AG09309 (cell line): ENCODE data around the gene CTF1.

ENCODE experiments used
- DNase-seq: peaks from one replicate; pipeline ENCODE4 v3.0.0-alpha.2; 2010; ENCODE audit warnings: low read depth
- H3K4me3 ChIP-seq: 2 replicates; pipeline ENCODE4 v1.5.1; 2011; ENCODE audit warnings: mild to moderate bottlenecking, low read depth, low read length, moderate library complexity; ENCODE audit not compliant: control insufficient read depth
- TF ChIP-seq, protein P1 (sequence below): IDR thresholded peaks from 2 replicates; pipeline ENCODE4 v1.5.1; 2011; ENCODE audit warnings: mild to moderate bottlenecking, low read depth, low read length, inconsistent platforms; ENCODE audit not compliant: insufficient read depth, control insufficient read depth; ENCODE audit errors: missing control alignments

Gene CTF1

GRCh38 chr16:30866031-30866430 lies 30.4 kb upstream of the CTF1 start:
- DNase-seq: no peak
- TF ChIP-seq, protein P1, sequence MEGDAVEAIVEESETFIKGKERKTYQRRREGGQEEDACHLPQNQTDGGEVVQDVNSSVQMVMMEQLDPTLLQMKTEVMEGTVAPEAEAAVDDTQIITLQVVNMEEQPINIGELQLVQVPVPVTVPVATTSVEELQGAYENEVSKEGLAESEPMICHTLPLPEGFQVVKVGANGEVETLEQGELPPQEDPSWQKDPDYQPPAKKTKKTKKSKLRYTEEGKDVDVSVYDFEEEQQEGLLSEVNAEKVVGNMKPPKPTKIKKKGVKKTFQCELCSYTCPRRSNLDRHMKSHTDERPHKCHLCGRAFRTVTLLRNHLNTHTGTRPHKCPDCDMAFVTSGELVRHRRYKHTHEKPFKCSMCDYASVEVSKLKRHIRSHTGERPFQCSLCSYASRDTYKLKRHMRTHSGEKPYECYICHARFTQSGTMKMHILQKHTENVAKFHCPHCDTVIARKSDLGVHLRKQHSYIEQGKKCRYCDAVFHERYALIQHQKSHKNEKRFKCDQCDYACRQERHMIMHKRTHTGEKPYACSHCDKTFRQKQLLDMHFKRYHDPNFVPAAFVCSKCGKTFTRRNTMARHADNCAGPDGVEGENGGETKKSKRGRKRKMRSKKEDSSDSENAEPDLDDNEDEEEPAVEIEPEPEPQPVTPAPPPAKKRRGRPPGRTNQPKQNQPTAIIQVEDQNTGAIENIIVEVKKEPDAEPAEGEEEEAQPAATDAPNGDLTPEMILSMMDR: no peak
- H3K4me3 ChIP-seq: no peak overlapping the region

DNA sequence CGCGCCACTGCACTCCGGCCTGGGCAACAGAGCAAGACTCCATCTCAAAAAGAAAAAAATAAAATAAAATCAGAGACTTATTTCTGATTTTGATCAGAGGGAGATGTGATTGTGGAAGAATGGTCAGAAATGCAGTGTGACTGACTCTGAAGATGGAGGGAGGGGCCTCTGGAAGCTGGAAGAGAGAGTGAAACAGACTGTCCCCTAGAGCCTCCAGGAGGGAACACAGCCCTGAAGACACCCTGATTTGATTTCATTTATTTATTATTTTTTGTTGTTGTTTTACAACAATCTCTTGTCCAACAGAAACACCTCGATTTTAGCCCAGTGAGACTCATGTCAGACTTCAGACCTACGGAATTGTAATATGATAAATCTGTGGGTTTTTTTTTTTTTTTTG lies 28.7 kb upstream of the CTF1 start:
- no peak for DNase-seq
- H3K4me3 ChIP-seq: no peak overlapping the region
- TF ChIP-seq, protein P1: peak; percentile 32

GRCh38 chr16:30870904-30871303 lies 25.5 kb upstream of the CTF1 start:
- TF ChIP-seq, protein P1: no peak
- no peak for DNase-seq
- no peak overlapping the region for H3K4me3 ChIP-seq

DNA sequence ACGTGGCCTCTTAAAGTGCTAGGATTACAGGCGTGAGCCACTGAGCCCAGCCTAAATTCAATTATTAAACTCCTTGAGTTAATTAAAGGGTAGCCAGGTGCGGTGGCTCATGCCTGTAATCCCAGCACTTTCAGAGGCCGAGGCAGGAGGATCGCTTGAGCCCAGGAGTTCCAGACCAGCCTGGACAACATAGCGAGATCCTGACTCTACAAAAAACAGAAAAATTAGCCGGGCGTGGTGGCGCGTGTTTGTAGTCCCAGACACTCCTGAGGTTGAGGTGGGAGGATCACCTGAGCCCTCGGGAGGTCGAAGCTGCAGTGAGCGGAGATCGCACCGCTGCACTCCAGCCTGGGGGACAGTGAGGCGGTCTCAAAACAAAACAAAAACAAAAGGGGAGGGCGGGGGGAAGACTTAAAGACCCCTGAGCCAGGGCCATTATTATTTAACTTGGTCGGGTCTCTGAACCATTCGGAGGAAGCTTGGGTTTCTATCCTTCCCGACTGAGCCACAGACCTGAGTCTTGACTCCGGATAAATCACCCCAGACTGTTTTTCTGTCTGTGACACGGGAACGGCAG lies 22.1 kb upstream of the CTF1 start:
- TF ChIP-seq, protein P1: no peak
- no peak for DNase-seq
- peak overlapping the region; percentile 97 for H3K4me3 ChIP-seq

DNA sequence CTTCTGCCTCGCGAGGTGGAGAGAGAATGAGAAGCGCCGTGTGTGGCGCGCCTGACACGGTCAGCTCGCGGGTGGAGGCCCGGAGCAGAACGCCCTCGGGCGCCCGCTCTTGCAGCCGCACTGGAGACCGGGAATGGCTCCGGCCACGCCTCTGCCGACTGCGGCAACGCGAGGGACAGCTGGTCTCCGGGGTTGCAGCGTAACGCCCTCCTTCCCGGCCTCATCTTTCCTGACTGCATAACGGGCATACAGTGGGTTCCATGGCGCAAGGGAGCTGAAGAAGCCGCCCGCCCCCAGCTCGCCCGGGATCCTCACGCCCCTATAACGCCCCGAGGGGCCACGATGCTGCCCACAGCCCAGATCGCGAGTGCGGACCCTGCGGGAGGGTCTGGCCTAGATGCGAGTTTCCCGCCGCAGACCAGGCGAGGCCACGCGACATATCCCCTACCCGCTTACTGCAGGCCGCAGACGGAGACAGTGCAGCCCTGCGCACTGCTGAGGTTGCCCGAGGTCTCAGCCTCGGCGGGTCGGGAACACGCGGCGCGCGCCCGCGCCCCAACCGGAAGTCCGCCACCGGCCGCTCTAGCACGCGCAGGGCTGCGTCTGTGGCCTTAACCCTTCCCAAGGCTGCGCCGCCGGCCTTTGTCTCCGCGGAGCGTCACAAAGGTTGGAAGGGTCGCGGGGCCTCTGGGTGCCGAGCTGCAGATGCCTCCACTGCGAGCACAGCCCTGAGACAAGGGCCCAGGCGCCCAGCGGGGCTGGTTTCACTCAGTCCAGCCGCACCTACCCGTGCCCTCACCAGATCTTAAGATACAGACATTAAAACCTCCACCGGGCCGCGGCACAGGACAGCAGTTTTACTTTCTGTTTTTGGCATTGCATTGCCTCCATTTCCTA lies 21.3 kb upstream of the CTF1 start:
- DNase-seq: peak; percentile 37
- peak overlapping the region; percentile 97 for H3K4me3 ChIP-seq
- TF ChIP-seq, protein P1: no peak

GRCh38 chr16:30875871-30876801 lies 20.3 kb upstream of the CTF1 start:
- TF ChIP-seq, protein P1: no peak
- no peak for DNase-seq
- H3K4me3 ChIP-seq: peak overlapping the region; percentile 97
